22Rv1 (cell line): ENCODE data around the gene SLC14A1.

Source experiments
- H3K27ac ChIP-seq: fragments of 450-650 bp; 2 replicates; pipeline ENCODE4 v1.5.1; 2017
- CTCF ChIP-seq: fragments of 450-650 bp; IDR thresholded peaks from 2 replicates; pipeline ENCODE4 v1.5.1; 2017; ENCODE audit warnings: mild to moderate bottlenecking
- ZFX ChIP-seq: fragments of 450-650 bp; IDR thresholded peaks from 2 replicates; pipeline ENCODE4 v1.6.1; 2017; ENCODE audit warnings: antibody characterized with exemption, borderline replicate concordance

Gene SLC14A1

GRCh38 chr18:45690975-45691815 is 32.8 kb upstream of the SLC14A1 start:
- no peak overlapping the region for H3K27ac ChIP-seq
- TF ChIP-seq ZFX (no peak), CTCF (peak; percentile 89)

GRCh38 chr18:45691816-45692179 is 32.2 kb upstream of the SLC14A1 start:
- TF ChIP-seq ZFX (no peak), CTCF (no peak)
- H3K27ac ChIP-seq: no peak overlapping the region

- no peak overlapping the region for H3K27ac ChIP-seq
- TF ChIP-seq CTCF (no peak), ZFX (no peak)
These were observed 21.2 kb upstream of the SLC14A1 start for GRCh38 chr18:45702708-45703265.

GRCh38 chr18:45708831-45709230 is 15.2 kb upstream of the SLC14A1 start:
- TF ChIP-seq ZFX (no peak), CTCF (no peak)
- no peak overlapping the region for H3K27ac ChIP-seq

GRCh38 chr18:45712061-45712460 is 11.9 kb upstream of the SLC14A1 start:
- TF ChIP-seq ZFX: no peak
- TF ChIP-seq CTCF: no peak
- no peak overlapping the region for H3K27ac ChIP-seq

GRCh38 chr18:45713239-45713638 is 10.7 kb upstream of the SLC14A1 start:
- H3K27ac ChIP-seq: no peak overlapping the region
- TF ChIP-seq CTCF (no peak), ZFX (no peak)

- H3K27ac ChIP-seq: no peak overlapping the region
- TF ChIP-seq CTCF (no peak), ZFX (no peak)
These were observed 8.7 kb upstream of the SLC14A1 start for GRCh38 chr18:45715212-45715780.
